ENCODE results near the gene CNTN2. TPM values are rescaled to one million over a fixed set of nuclear protein-coding genes. Genes with fewer than 3 reads are reported as not detected.

Gene CNTN2
- total RNA-seq, 2 donors from 2014 or later = 5.1 TPM; not detected in 1

DNA sequence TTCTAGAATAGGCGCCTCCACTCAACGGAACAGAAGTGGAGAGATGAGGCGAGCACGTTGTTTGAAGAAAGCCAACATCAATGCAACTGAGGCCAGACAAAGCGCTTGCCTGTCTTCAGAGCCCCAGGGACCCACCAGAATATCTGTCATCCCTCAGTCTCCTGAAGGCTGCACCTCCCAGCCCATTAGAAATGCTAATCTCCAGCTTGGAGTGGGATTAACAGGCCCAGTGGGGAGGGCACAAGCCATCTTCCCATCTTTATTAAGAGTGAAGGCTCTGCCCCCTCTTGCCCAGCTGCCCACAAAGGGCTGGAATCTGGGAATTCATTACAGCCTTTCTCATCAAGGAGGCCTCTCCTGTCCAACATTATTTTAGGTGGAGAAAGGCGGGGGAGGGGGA lies 16.8 kb upstream of the CNTN2 start:
- Histone ChIP-seq H3K9me3 (no peaks in the 10 kb centered on the region), H3K4me1 (replicated peaks) (no peaks in the 10 kb centered on the region), H3K27me3 (replicated peaks; ENCODE audit: insufficient read depth) (no peaks in the 10 kb centered on the region), H3K4me3 (no peak overlapping the region), H3K36me3 (no peaks in the 10 kb centered on the region), H3K27ac (no peak overlapping the region)
- intact Hi-C loops (cut with DNase I) = no loop called here
- 79% methylated on average over 6 of the region's 6 CpGs for WGBS
- TF ChIP-seq POLR2AphosphoS5 (IDR thresholded peaks at IDR 0.05) (no peak), POLR2A (IDR thresholded peaks at IDR 0.05) (no peak)
- TF ChIP-seq, protein P1, sequence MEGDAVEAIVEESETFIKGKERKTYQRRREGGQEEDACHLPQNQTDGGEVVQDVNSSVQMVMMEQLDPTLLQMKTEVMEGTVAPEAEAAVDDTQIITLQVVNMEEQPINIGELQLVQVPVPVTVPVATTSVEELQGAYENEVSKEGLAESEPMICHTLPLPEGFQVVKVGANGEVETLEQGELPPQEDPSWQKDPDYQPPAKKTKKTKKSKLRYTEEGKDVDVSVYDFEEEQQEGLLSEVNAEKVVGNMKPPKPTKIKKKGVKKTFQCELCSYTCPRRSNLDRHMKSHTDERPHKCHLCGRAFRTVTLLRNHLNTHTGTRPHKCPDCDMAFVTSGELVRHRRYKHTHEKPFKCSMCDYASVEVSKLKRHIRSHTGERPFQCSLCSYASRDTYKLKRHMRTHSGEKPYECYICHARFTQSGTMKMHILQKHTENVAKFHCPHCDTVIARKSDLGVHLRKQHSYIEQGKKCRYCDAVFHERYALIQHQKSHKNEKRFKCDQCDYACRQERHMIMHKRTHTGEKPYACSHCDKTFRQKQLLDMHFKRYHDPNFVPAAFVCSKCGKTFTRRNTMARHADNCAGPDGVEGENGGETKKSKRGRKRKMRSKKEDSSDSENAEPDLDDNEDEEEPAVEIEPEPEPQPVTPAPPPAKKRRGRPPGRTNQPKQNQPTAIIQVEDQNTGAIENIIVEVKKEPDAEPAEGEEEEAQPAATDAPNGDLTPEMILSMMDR (IDR thresholded peaks at IDR 0.05) = no peak
- no peak for DNase-seq (ENCODE audit: low spot score)

DNA sequence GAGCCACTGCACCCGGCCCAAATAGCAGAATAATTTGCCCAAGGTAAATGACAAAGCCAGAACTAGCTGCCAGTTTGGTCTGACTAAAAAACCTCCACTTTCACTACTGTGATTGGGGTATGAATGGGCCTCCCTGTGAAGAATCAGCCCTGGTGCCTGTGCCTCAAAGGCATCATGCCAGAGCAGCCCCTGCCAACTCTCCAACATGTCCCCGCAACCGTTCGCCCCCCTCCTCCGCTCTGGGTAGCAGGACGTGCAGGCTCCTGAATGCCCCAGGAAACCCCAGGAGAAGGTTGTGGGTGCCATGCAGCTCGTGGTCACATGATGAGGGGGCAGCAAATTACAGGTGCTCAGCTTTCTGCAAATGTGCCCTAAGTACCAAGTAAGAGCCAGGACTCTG lies 14.6 kb upstream of the CNTN2 start:
- WGBS = 63% methylated on average over 7 of the region's 7 CpGs
- TF ChIP-seq, protein P1 (IDR thresholded peaks at IDR 0.05) = no peak
- TF ChIP-seq POLR2AphosphoS5 (IDR thresholded peaks at IDR 0.05) (no peak), POLR2A (IDR thresholded peaks at IDR 0.05) (no peak)
- H3K27ac ChIP-seq = no peak overlapping the region
- no peak overlapping the region for H3K4me3 ChIP-seq
- DNase-seq (ENCODE audit: low spot score) = no peak
- no peaks in the 10 kb centered on the region for H3K9me3 ChIP-seq
- intact Hi-C loops (cut with DNase I) = no loop called here
- no peaks in the 10 kb centered on the region for H3K4me1 ChIP-seq (replicated peaks)
- H3K27me3 ChIP-seq (replicated peaks; ENCODE audit: insufficient read depth) = no peaks in the 10 kb centered on the region
- H3K36me3 ChIP-seq = no peaks in the 10 kb centered on the region

DNA sequence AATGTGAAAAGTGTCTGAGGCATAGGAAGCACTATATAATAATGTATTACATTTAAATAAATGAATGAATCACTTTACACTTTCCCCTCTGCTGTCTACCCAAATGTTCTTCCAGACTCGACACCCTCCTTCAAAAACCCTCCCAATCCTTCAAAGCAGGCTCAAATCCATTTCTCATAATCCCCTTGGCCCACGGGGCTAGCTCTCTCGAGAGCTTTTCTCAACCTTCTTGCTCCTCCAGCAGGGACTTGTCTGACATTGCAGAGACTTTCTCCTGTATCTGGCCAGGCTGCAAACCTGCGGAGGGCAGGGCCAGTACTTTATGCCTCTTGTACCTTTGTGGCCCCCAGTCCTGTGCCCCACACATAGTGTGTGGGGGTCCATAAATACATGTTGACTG lies 14.1 kb upstream of the CNTN2 start:
- H3K27me3 ChIP-seq (replicated peaks; ENCODE audit: insufficient read depth) = no peaks in the 10 kb centered on the region
- no peaks in the 10 kb centered on the region for H3K36me3 ChIP-seq
- no peak overlapping the region for H3K27ac ChIP-seq
- TF ChIP-seq POLR2A (IDR thresholded peaks at IDR 0.05) = no peak
- TF ChIP-seq POLR2AphosphoS5 (IDR thresholded peaks at IDR 0.05) = no peak
- TF ChIP-seq, protein P1 (IDR thresholded peaks at IDR 0.05) = no peak
- intact Hi-C loops (cut with DNase I) = no loop called here
- DNase-seq (ENCODE audit: low spot score) = no peak
- H3K4me1 ChIP-seq (replicated peaks) = no peaks in the 10 kb centered on the region
- no peaks in the 10 kb centered on the region for H3K9me3 ChIP-seq
- no peak overlapping the region for H3K4me3 ChIP-seq
- whole genome bisulfite sequencing = 61% methylated on average over 4 of the region's 4 CpGs

DNA sequence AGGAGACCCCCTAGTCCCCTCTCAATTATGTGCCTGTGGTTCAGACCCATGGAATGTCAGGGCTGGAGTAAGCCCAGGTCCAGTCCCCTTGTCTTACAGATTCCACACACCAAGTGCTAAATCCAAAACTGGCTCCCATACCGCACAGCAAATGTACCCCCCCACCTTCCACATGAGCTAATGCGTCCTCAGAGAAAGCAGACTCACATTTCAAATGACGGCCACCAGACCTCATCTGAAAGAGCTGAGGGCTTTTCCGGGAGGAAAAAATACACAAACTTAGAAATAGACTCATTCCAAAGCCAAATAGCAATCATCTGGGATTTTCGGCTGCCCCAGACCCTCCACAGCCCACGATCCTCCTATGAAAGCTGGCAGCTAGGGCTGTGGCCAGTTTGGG lies 12.8 kb upstream of the CNTN2 start:
- WGBS = 77% methylated on average over 6 of the region's 6 CpGs
- no peaks in the 10 kb centered on the region for H3K36me3 ChIP-seq
- DNase-seq (ENCODE audit: low spot score) = no peak
- TF ChIP-seq, protein P1 (IDR thresholded peaks at IDR 0.05) = no peak
- TF ChIP-seq POLR2A (IDR thresholded peaks at IDR 0.05) = no peak
- TF ChIP-seq POLR2AphosphoS5 (IDR thresholded peaks at IDR 0.05) = no peak
- no peaks in the 10 kb centered on the region for H3K27me3 ChIP-seq (replicated peaks; ENCODE audit: insufficient read depth)
- H3K4me3 ChIP-seq = no peak overlapping the region
- no peaks in the 10 kb centered on the region for H3K9me3 ChIP-seq
- H3K4me1 ChIP-seq (replicated peaks) = no peaks in the 10 kb centered on the region
- intact Hi-C loops (cut with DNase I) = no loop called here
- H3K27ac ChIP-seq = no peak overlapping the region

DNA sequence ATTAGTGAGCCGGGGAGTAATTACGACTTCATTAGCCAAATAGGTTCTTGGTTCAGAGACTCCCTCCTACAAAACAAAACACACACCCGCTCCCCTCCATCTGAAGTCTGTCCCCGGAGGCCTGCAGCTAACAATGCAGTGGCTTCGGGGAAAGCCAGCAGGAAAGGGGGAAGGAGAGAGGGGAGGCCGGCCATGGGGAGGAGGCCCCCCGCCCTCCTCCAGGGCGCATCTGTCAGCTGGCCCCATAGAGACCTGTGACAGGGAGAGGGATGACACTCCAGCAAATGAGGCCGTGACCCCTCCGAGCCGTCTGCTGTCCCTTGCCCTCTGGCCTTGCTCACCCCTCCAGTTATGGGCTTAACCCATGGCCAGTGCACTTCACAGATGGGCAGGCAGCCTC lies 12.1 kb upstream of the CNTN2 start:
- TF ChIP-seq POLR2AphosphoS5 (IDR thresholded peaks at IDR 0.05) = no peak
- Histone ChIP-seq H3K36me3 (no peaks in the 10 kb centered on the region), H3K27me3 (replicated peaks; ENCODE audit: insufficient read depth) (no peaks in the 10 kb centered on the region), H3K4me1 (replicated peaks) (no peaks in the 10 kb centered on the region), H3K9me3 (no peaks in the 10 kb centered on the region), H3K27ac (no peak overlapping the region), H3K4me3 (no peak overlapping the region)
- 73% methylated on average over 11 of the region's 11 CpGs for WGBS
- no peak for DNase-seq (ENCODE audit: low spot score)
- intact Hi-C loops (cut with DNase I) = no loop called here

All from prostate gland (tissue), 2 donors.